ENCODE results near the gene AIF1L.

The AIF1L gene

DNA sequence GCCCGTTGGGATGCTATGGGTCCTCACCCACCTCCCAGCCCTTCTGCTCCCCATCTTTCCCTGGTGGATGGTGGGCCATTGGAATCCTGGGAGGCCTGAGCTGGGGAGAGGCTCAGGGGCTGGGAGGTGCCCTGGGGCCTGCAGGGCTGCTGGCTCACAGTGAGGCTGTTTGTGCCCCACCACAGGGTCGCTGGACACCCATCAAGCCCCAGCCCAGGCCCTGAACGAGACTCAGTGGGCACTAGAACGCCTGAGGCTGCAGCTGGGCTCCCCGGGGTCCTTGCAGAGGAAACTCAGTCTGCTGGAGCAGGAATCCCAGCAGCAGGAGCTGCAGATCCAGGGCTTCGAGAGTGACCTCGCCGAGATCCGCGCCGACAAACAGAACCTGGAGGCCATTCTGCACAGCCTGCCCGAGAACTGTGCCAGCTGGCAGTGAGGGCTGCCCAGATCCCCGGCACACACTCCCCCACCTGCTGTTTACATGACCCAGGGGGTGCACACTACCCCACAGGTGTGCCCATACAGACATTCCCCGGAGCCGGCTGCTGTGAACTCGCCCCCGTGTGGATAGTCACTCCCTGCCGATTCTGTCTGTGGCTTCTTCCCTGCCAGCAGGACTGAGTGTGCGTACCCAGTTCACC, 4.9 kb upstream of the AIF1L start:
- TF ChIP-seq, protein P1, sequence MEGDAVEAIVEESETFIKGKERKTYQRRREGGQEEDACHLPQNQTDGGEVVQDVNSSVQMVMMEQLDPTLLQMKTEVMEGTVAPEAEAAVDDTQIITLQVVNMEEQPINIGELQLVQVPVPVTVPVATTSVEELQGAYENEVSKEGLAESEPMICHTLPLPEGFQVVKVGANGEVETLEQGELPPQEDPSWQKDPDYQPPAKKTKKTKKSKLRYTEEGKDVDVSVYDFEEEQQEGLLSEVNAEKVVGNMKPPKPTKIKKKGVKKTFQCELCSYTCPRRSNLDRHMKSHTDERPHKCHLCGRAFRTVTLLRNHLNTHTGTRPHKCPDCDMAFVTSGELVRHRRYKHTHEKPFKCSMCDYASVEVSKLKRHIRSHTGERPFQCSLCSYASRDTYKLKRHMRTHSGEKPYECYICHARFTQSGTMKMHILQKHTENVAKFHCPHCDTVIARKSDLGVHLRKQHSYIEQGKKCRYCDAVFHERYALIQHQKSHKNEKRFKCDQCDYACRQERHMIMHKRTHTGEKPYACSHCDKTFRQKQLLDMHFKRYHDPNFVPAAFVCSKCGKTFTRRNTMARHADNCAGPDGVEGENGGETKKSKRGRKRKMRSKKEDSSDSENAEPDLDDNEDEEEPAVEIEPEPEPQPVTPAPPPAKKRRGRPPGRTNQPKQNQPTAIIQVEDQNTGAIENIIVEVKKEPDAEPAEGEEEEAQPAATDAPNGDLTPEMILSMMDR (IDR thresholded peaks at IDR 0.05): no peak

DNA sequence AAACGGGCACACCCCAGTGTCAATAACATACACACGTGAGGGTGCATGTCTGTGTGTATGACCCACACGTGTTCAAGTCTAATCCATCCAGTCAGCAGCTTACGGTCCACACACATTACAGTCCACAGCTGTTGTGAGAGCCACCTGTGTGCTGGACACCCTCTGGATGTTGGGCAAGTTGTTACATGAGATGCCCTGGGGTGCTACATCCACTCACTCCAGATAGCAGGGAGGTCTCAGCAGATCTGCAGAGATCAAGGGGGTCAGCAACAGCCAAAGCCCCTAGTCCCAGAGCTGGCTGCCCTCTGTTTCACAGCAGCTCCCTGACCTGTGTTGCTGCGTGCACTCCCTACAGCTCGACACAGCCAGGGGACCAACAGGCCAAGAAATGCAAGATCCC, 4.3 kb upstream of the AIF1L start:
- TF ChIP-seq, protein P1 (IDR thresholded peaks at IDR 0.05): no peak

DNA sequence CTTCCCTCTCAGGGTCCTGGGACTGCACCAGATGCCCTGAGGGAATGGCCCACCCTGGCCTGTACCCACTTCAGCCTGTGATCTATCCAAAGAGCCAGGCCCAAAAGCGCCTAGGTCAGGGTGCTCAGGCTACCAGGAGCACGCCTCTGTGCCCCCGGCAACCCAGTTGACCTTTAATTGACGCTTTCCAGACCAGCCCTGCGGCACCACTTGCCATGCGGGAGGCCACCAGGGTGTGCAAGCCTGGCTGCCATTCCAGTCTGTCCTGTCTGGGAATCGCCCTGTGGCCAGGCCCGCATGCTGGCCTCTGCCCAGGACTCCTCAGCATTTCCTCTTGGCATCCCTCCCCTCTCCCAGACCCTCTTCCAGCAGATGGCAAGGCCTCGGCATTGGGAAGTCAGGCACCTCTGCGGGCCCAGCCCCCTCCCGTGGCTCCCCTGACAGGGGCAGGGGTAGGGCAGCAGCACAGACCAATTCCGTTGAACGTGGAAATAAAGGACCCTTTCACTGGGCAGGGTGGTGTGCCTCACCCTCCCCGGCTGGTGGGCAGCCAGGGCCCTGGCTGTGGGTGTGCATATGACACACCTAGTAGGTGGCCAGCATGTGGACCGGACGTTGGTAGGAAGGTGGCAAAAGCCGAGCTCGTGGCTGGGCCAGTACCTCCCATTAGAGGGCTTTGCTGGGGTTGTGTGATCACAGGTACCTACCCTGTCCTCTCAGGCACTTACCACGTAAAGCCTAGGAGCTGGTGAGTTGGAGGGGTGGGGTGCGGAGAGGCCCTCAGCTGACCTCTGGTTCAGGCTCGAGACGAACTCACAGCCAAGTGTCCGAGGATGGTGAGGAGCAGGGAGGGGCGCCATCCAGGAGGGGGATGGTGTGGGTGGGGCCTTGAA, 3.5 kb upstream of the AIF1L start:
- TF ChIP-seq, protein P1 (IDR thresholded peaks at IDR 0.05): no peak

DNA sequence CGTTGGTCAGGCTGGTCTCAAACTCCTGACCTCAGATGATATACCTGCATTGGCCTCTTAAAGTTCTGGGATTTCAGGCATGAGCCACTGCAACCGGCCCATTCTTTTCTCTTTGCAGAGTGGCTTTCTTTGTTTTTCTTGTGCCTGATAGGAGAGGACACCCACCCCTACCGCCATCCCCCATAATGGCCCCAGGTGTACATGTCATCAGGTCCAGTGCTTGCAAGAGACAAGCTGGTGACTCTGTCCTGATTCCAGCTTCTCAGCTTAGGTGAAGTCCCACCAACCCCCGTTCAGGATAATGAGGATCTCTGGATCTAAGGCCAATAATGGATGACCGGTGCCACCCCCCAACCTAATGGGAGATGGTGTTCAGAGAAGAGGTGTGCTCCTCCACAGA, 2.3 kb upstream of the AIF1L start:
- TF ChIP-seq, protein P1 (IDR thresholded peaks at IDR 0.05): no peak

DNA sequence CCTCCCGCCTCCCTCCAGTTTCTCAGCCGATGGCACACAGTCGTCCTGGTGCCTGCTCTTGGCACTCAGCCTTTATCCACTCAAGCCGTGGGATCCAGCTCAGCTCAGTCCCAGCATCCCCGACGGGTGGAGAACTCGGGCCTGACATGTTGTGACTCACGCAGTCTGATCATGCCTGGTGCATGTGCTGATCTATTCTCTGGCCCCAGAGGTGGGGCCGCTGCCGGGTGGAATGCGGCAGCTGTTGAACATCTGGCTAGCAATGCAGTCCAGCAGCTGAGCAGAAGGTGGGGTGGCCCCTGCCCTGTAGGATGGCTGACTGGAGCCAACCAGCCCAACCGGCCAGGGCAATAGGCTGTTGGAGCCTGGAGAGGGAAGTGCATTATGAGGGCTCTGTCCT, 1.7 kb upstream of the AIF1L start:
- TF ChIP-seq, protein P1 (IDR thresholded peaks at IDR 0.05): no peak

DNA sequence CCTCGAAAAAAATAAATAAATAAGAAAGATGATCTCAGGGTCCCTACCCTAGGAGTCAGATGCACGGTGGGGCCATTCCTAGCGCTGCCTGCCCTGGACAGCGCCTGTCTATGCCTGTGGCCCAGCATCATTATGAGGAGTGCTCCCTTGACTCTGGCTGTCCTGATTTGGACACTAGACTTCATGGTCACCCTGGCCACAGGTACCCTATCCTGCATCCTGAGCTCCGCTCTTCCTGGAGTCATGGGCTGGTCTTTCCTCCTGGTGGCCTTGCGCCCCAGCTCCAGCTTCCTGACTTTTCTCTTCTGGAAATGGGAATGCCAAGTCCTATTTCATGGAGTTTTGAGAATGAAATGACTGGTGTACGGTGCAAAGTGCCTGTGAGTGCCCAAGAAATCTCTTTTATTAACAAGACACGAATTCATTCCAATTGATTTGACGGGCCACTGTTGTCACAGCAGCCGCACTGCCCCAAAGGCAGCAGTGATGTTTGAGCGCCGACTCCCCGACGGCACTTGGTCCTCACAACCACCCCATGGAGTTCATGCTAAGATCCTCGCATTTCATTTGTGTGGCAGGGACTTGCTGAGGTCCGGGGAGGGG, 564 bp upstream of the AIF1L start:
- TF ChIP-seq, protein P1 (IDR thresholded peaks at IDR 0.05): no peak

DNA sequence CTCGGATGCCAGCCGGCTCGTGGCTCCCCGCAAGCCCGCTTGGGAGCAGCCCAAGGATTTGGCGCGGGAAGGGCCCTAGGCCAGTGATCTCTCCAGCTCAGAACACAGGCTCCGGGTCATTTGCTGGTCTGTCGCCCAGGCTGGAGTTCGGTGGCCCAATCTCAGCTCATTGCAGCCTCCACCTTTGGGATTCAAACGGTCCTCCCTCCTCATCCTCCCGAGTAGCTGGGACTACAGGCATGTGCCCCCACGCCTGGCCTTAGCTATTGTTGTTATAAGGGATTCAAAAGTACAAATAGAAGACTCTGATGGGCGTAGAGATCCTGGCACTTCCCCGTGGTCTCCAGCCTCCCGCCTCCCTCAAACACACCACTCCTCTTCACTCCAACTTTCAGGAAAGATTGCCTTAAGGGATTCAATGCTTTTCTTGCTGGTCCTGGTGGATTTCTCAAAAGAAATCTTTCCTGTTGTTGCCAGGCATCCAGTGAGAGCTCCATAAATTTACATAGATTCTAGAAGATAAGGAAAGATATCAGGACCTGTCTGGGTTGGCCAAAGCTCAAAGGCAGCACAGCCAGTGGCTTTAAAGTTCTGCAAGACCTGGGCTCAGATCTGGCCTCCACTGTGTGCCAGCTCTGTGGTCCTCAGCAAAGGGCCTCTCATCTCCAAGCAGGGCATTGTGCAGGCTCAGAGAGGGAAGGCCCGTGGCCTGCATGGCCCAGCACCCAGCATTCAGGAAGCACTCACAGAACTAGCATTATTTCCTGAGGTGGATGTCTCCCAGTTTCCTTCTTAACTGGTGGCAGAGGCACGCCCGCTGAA, 1.0 kb downstream of the AIF1L start:
- TF ChIP-seq, protein P1 (IDR thresholded peaks at IDR 0.05): no peak
